ENCODE results near the gene ACADM. TPM values are rescaled to one million over a fixed set of nuclear protein-coding genes. Genes with fewer than 3 reads are reported as not detected.

The ACADM gene
- total and polyA plus RNA-seq, 2 experiments from 2014 or later: 37.7 to 52.8 TPM

DNA sequence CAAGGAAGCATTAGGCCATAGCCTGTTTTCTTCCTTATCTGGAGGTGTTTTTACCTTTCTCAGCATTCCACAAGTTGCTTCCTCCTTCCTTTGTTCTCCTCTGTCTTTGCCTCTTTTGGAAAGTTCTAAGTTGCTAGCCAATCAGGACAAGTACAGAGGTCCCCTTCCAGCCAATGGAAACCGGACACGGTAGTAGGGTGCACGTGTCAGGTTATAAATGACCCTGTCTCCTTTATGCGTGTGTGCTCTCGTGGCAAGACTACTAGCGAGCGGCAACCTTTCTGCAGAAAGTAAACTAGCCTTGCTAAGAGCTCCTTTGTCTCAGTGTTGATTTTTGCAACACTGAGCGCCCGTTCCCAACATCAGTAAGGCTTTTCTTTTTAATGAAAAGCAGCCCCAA lies 1.5 kb upstream of the ACADM start (continued):
- TF ChIP-seq, protein P1, sequence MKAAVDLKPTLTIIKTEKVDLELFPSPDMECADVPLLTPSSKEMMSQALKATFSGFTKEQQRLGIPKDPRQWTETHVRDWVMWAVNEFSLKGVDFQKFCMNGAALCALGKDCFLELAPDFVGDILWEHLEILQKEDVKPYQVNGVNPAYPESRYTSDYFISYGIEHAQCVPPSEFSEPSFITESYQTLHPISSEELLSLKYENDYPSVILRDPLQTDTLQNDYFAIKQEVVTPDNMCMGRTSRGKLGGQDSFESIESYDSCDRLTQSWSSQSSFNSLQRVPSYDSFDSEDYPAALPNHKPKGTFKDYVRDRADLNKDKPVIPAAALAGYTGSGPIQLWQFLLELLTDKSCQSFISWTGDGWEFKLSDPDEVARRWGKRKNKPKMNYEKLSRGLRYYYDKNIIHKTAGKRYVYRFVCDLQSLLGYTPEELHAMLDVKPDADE (IDR thresholded peaks at IDR 0.05): no peak

DNA sequence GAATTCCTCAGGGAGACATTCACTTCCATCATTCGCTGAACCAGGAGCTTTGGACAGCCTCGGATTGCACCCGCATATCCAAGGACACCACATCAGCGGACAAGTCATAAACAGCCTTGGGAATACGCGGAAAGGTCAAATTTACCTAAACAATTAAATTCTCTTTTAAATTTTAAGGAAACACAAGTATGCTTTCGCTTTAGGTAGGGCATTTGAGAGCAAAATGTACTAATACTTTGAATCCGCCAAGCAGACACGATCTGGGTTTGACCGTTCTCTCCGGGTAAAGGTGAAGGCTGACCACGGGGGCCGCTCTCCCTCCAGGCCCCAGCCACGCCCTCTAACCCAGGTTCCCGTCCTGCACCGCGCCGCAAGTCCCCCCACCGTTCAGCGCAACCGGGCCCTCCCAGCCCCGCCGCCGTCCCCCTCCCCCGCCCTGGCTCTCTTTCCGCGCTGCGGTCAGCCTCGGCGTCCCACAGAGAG lies 479 bp upstream of the ACADM start:
- Histone ChIP-seq H3K79me2 (replicated peaks; ENCODE audit: insufficient read depth) (peaks cover 41% of the 10 kb centered on the region), H2AFZ (peak overlapping the region; percentile 11; the same call in 1 of the 2 replicates), H3K27me3 (ENCODE audit: insufficient read depth) (no peaks in the 10 kb centered on the region), H3K4me1 (ENCODE audit: insufficient read depth) (peaks cover 22% of the 10 kb centered on the region), H3K4me3 (peak overlapping the region; percentile 81), H3K9me2 (ENCODE audit: insufficient read depth) (peaks cover 3% of the 10 kb centered on the region; the same call in 1 of the 2 replicates), H3K36me3 (ENCODE audit: insufficient read depth) (no peaks in the 10 kb centered on the region), H3K4me2 (peak overlapping the region; percentile 90), H4K20me1 (replicated peaks; ENCODE audit: insufficient read depth) (no peaks in the 10 kb centered on the region), H3F3A (replicated peaks; ENCODE audit: low read depth) (no peaks in the 10 kb centered on the region), H3K27ac (ENCODE audit: low read depth) (peak overlapping the region; percentile 79; the same call in 1 of the 2 replicates)
- H3K27me3 Mint-ChIP-seq (ENCODE audit: insufficient read depth, low read depth, poor library complexity): peaks cover 2% of the 10 kb centered on the region
- peak overlapping the region; percentile 98 for H3K4me3 Mint-ChIP-seq
- H3K9me3 Mint-ChIP-seq: peaks cover 13% of the 10 kb centered on the region
- peaks cover 33% of the 10 kb centered on the region for H3K4me1 Mint-ChIP-seq
- TF ChIP-seq, protein P1 (IDR thresholded peaks at IDR 0.05): 0 out of 2 replicates have a peak, but pooled peaks have one; percentile 25
- no peak for TF ChIP-seq POLR2AphosphoS5 (IDR thresholded peaks at IDR 0.05; ENCODE audit: low read depth)
- ATAC-seq: peak; percentile 90
- H3K27ac Mint-ChIP-seq: peak overlapping the region; percentile 92
- peak; percentile 91 for DNase-seq (ENCODE audit: low spot score)
- peaks cover 9% of the 10 kb centered on the region; the same call in 2 of the 3 replicates for H3K36me3 Mint-ChIP-seq (ENCODE audit: low read depth)

DNA sequence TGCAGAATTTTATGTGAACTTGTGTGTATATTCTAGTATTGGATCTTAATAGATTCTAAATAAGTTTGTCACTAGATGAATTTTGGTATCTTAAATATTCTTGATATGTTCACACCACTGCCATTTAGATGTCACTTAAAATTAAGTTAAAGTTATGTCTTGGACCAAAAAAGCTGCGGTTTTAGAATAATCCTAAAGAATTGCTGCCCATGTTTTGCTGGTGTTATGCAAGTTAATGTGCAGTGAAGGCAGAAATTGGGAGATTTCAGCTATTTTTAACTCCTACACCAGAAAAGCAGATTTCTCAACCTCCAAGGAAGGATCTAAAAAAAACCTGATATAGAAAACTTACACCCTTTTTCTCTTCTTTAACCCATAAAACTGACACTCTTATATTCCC lies 757 bp downstream of the ACADM start:
- peaks cover 9% of the 10 kb centered on the region; the same call in 2 of the 3 replicates for H3K36me3 Mint-ChIP-seq (ENCODE audit: low read depth)
- Histone ChIP-seq H3K27me3 (ENCODE audit: insufficient read depth) (no peaks in the 10 kb centered on the region), H4K20me1 (replicated peaks; ENCODE audit: insufficient read depth) (no peaks in the 10 kb centered on the region), H3K36me3 (ENCODE audit: insufficient read depth) (no peaks in the 10 kb centered on the region), H3K9me2 (ENCODE audit: insufficient read depth) (no peaks in the 10 kb centered on the region), H3F3A (replicated peaks; ENCODE audit: low read depth) (no peaks in the 10 kb centered on the region), H3K27ac (ENCODE audit: low read depth) (no peak overlapping the region; the same call in 1 of the 2 replicates), H3K79me2 (replicated peaks; ENCODE audit: insufficient read depth) (peaks cover 44% of the 10 kb centered on the region), H3K4me2 (peak overlapping the region; percentile 90), H2AFZ (peak overlapping the region; percentile 83; the same call in 1 of the 2 replicates), H3K4me3 (peak overlapping the region; percentile 81), H3K4me1 (ENCODE audit: insufficient read depth) (peaks cover 22% of the 10 kb centered on the region)
- peak overlapping the region; percentile 98 for H3K4me3 Mint-ChIP-seq
- DNase-seq (ENCODE audit: low spot score) (no peak), ATAC-seq (no peak)
- H3K9me3 Mint-ChIP-seq: peaks cover 13% of the 10 kb centered on the region
- H3K4me1 Mint-ChIP-seq: peaks cover 28% of the 10 kb centered on the region
- no peak for TF ChIP-seq POLR2AphosphoS5 (IDR thresholded peaks at IDR 0.05; ENCODE audit: low read depth)
- no peak for TF ChIP-seq JUNB (IDR thresholded peaks at IDR 0.05; ENCODE audit: unreplicated experiment)
- no peak for TF ChIP-seq EZH2 (IDR thresholded peaks at IDR 0.05; ENCODE audit: low read depth, unreplicated experiment)
- TF ChIP-seq, protein P2, sequence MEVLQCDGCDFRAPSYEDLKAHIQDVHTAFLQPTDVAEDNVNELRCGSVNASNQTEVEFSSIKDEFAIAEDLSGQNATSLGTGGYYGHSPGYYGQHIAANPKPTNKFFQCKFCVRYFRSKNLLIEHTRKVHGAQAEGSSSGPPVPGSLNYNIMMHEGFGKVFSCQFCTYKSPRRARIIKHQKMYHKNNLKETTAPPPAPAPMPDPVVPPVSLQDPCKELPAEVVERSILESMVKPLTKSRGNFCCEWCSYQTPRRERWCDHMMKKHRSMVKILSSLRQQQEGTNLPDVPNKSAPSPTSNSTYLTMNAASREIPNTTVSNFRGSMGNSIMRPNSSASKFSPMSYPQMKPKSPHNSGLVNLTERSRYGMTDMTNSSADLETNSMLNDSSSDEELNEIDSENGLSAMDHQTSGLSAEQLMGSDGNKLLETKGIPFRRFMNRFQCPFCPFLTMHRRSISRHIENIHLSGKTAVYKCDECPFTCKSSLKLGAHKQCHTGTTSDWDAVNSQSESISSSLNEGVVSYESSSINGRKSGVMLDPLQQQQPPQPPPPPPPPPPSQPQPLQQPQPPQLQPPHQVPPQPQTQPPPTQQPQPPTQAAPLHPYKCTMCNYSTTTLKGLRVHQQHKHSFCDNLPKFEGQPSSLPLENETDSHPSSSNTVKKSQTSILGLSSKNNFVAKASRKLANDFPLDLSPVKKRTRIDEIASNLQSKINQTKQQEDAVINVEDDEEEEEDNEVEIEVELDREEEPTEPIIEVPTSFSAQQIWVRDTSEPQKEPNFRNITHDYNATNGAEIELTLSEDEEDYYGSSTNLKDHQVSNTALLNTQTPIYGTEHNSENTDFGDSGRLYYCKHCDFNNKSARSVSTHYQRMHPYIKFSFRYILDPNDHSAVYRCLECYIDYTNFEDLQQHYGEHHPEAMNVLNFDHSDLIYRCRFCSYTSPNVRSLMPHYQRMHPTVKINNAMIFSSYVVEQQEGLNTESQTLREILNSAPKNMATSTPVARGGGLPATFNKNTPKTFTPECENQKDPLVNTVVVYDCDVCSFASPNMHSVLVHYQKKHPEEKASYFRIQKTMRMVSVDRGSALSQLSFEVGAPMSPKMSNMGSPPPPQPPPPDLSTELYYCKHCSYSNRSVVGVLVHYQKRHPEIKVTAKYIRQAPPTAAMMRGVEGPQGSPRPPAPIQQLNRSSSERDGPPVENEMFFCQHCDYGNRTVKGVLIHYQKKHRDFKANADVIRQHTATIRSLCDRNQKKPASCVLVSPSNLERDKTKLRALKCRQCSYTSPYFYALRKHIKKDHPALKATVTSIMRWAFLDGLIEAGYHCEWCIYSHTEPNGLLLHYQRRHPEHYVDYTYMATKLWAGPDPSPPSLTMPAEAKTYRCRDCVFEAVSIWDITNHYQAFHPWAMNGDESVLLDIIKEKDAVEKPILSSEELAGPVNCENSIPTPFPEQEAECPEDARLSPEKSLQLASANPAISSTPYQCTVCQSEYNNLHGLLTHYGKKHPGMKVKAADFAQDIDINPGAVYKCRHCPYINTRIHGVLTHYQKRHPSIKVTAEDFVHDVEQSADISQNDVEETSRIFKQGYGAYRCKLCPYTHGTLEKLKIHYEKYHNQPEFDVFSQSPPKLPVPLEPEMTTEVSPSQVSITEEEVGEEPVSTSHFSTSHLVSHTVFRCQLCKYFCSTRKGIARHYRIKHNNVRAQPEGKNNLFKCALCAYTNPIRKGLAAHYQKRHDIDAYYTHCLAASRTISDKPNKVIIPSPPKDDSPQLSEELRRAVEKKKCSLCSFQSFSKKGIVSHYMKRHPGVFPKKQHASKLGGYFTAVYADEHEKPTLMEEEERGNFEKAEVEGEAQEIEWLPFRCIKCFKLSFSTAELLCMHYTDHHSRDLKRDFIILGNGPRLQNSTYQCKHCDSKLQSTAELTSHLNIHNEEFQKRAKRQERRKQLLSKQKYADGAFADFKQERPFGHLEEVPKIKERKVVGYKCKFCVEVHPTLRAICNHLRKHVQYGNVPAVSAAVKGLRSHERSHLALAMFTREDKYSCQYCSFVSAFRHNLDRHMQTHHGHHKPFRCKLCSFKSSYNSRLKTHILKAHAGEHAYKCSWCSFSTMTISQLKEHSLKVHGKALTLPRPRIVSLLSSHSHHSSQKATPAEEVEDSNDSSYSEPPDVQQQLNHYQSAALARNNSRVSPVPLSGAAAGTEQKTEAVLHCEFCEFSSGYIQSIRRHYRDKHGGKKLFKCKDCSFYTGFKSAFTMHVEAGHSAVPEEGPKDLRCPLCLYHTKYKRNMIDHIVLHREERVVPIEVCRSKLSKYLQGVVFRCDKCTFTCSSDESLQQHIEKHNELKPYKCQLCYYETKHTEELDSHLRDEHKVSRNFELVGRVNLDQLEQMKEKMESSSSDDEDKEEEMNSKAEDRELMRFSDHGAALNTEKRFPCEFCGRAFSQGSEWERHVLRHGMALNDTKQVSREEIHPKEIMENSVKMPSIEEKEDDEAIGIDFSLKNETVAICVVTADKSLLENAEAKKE (CRISPR knock-in tag; IDR thresholded peaks at IDR 0.05): no peak
- TF ChIP-seq NANOG (IDR thresholded peaks at IDR 0.05; ENCODE audit: borderline replicate concordance): no peak
- TF ChIP-seq EZH2phosphoT487 (IDR thresholded peaks at IDR 0.05; ENCODE audit: unreplicated experiment): no peak
- TF ChIP-seq, protein P3, sequence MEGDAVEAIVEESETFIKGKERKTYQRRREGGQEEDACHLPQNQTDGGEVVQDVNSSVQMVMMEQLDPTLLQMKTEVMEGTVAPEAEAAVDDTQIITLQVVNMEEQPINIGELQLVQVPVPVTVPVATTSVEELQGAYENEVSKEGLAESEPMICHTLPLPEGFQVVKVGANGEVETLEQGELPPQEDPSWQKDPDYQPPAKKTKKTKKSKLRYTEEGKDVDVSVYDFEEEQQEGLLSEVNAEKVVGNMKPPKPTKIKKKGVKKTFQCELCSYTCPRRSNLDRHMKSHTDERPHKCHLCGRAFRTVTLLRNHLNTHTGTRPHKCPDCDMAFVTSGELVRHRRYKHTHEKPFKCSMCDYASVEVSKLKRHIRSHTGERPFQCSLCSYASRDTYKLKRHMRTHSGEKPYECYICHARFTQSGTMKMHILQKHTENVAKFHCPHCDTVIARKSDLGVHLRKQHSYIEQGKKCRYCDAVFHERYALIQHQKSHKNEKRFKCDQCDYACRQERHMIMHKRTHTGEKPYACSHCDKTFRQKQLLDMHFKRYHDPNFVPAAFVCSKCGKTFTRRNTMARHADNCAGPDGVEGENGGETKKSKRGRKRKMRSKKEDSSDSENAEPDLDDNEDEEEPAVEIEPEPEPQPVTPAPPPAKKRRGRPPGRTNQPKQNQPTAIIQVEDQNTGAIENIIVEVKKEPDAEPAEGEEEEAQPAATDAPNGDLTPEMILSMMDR (conservative IDR thresholded peaks at IDR 0.05; ENCODE audit: low read depth in 2 of 2): no peak
- no peak for TF ChIP-seq CREB1 (CRISPR knock-in tag; IDR thresholded peaks at IDR 0.05; ENCODE audit: low read depth)
- no peak overlapping the region for H3K27ac Mint-ChIP-seq
- H3K27me3 Mint-ChIP-seq (ENCODE audit: insufficient read depth, low read depth, poor library complexity): peaks cover 2% of the 10 kb centered on the region
